Panc1 (cell line): ENCODE measurements around the gene ITPR2. TPM values are rescaled to one million over a fixed set of nuclear protein-coding genes. Genes with fewer than 3 reads are reported as not detected.

Experiments used
- ATAC-seq: fragments of 200-7000 bp; cut with Tn5 transposase; 2 replicates; pipeline ENCODE4 v1.9.1; 2020; ENCODE audit warnings: mild to moderate bottlenecking, moderate library complexity
- BruUV-seq: library from RNA; stranded (reverse); fragments of 400-500 nt; replicated peaks from 2 replicates; lab custom pipeline; 2021; lab: Mats Ljungman, UMichigan
- CTCF ChIA-PET: fragments of 300-600 bp; sonication (Branson Sonifier 250); formaldehyde crosslinking; loops from one replicate; lab custom pipeline; 2022; ENCODE audit warnings: antibody characterized with exemption; lab: Charles Lee
- POLR2A ChIA-PET: fragments of 300-600 bp; sonication (Branson Sonifier 250); formaldehyde crosslinking; loops from one replicate; lab custom pipeline; 2022; ENCODE audit warnings: antibody characterized with exemption; lab: Charles Lee
- DNase-seq: peaks from one replicate; pipeline ENCODE4 v3.0.0-alpha.2; 2010; ENCODE audit warnings: low read depth, low spot score
- H3K27ac ChIP-seq: 2 replicates; pipeline ENCODE4 v1.5.1; 2011; ENCODE audit warnings: mild to moderate bottlenecking, low read length, inconsistent platforms
- H3K27me3 ChIP-seq: fragments of 200-500 bp; sonication (Bioruptor generic); 2 replicates; pipeline ENCODE4 v1.6.0; 2014; ENCODE audit warnings: low read length, inconsistent platforms; ENCODE audit not compliant: control insufficient read depth, insufficient read depth
- H3K36me3 ChIP-seq: fragments of 200-500 bp; sonication (Bioruptor generic); 2 replicates; pipeline ENCODE4 v1.5.1; 2014; ENCODE audit warnings: inconsistent platforms, mild to moderate bottlenecking, low read length, moderate library complexity; ENCODE audit not compliant: control insufficient read depth, insufficient read depth
- H3K4me1 ChIP-seq: 2 replicates; pipeline ENCODE4 v1.5.1; 2011; ENCODE audit warnings: inconsistent platforms, mild to moderate bottlenecking, low read length, moderate library complexity; ENCODE audit not compliant: control insufficient read depth, insufficient read depth
- H3K4me3 ChIP-seq, 2 experiments: 2 replicates each; pipeline ENCODE4 v1.5.1; 2011 to 2012; ENCODE audit warnings: low read depth in 2 of 2, low read length in 2 of 2, mild to moderate bottlenecking in 2 of 2, inconsistent platforms in 1 of 2, moderate library complexity in 1 of 2
- H3K9me3 ChIP-seq: fragments of 200-500 bp; sonication (Bioruptor generic); 2 replicates; pipeline ENCODE4 v1.5.1; 2014; ENCODE audit warnings: low read depth, mild to moderate bottlenecking, inconsistent platforms, low read length, moderate library complexity; ENCODE audit not compliant: control insufficient read depth, insufficient read depth
- CTCF ChIP-seq: fragments of 450-650 bp; IDR thresholded peaks from 2 replicates; pipeline ENCODE4 v1.5.1; 2017; ENCODE audit warnings: mild to moderate bottlenecking
- POLR2AphosphoS5 ChIP-seq: IDR thresholded peaks from 2 replicates; pipeline ENCODE4 v1.6.1; 2012; ENCODE audit warnings: mild to moderate bottlenecking, low read depth, low read length, moderate library complexity
- REST ChIP-seq, 2 experiments: IDR thresholded peaks; 2 replicates each; pipeline ENCODE4 v1.6.1; 2011 to 2012; ENCODE audit warnings: low read depth in 2 of 2, control low read depth in 1 of 2, low read length in 1 of 2, mild to moderate bottlenecking in 1 of 2, moderate library complexity in 1 of 2; ENCODE audit not compliant: insufficient read depth in 1 of 2
- SIN3A ChIP-seq: IDR thresholded peaks from 2 replicates; pipeline ENCODE4 v1.6.1; 2012; ENCODE audit warnings: low read depth, mild to moderate bottlenecking, low read length, moderate library complexity, borderline replicate concordance; ENCODE audit not compliant: insufficient read depth
- TCF7L2 ChIP-seq: IDR thresholded peaks from 2 replicates; pipeline ENCODE4 v1.6.1; 2011; ENCODE audit warnings: mild to moderate bottlenecking, low read depth, low read length, inconsistent platforms
- in situ Hi-C: cut with HindIII; loops from 2 replicates; pipeline ENCODE4 v1.10.0; 2016; ENCODE audit warnings: low sequenced_read_pairs, low pct_unique_long_range_greater_than_20kb
- intact Hi-C: fragments of 100-400 bp; cut with micrococcal nuclease; formaldehyde crosslinking; loops from one replicate; pipeline ENCODE4 v1.10.0; 2022; ENCODE audit not compliant: unreplicated experiment
- total RNA-seq: library from RNA; stranded (reverse); gene quantifications from one replicate; pipeline ENCODE4 v1.2.1, GENCODE V29; 2021; ENCODE audit not compliant: unreplicated experiment

Gene ITPR2
- total RNA-seq, 1 experiment from 2014 or later: 41.8 TPM

- Histone ChIP-seq H3K36me3 (no peaks in the 10 kb centered on the region), H3K9me3 (no peaks in the 10 kb centered on the region), H3K27ac (no peak overlapping the region), H3K4me3 (no peak overlapping the region), H3K27me3 (no peaks in the 10 kb centered on the region), H3K4me1 (no peaks in the 10 kb centered on the region)
- in situ Hi-C loops (no loop called here), intact Hi-C loops (no loop called here)
- ChIA-PET POLR2A (no interaction called here), CTCF (interaction anchor here (0.6 kb wide), 1 partner anchor 44 kb away, joined by 3 read pairs; no protein-coding TSS in a partner anchor)
- no TSS peak for BruUV-seq
- DNase-seq (no peak), ATAC-seq (no peak)
- no peak for TF ChIP-seq TCF7L2
- TF ChIP-seq SIN3A: no peak
- TF ChIP-seq POLR2AphosphoS5: no peak
- TF ChIP-seq REST (IDR thresholded peaks at IDR 0.05; ENCODE audit: insufficient read depth in 1 of 2, low read depth in 2 of 2, low read length in 1 of 2): no peak
- TF ChIP-seq CTCF: no peak
Observed at GRCh38 chr12:26841085-26841484, 8.1 kb upstream of the ITPR2 start.

- in situ Hi-C loops: no loop called here
- DNase-seq (no peak), ATAC-seq (no peak)
- TF ChIP-seq POLR2AphosphoS5 (no peak), REST (IDR thresholded peaks at IDR 0.05; ENCODE audit: insufficient read depth in 1 of 2, low read depth in 2 of 2, low read length in 1 of 2) (no peak), CTCF (no peak)
- POLR2A ChIA-PET: no interaction called here
- no TSS peak for BruUV-seq
- Histone ChIP-seq H3K36me3 (no peaks in the 10 kb centered on the region), H3K27me3 (no peaks in the 10 kb centered on the region), H3K27ac (no peak overlapping the region), H3K4me1 (no peaks in the 10 kb centered on the region), H3K9me3 (no peaks in the 10 kb centered on the region), H3K4me3 (no peak overlapping the region)
- CTCF ChIA-PET: no interaction called here
- intact Hi-C loops: no loop called here
Observed at GRCh38 chr12:26839512-26839911, 6.5 kb upstream of the ITPR2 start.
